PC-3 (cell line): ENCODE data around the gene TH.

ENCODE experiments used
- CTCF ChIP-seq: fragments of 300-600 bp; sonication (generic); conservative IDR thresholded peaks from 2 replicates; pipeline ENCODE4 v1.5.1; 2017; ENCODE audit warnings: antibody characterized with exemption, low read depth, mild to moderate bottlenecking, low read length
- EZH2 ChIP-seq: fragments of 300-600 bp; sonication (generic); IDR thresholded peaks from one replicate; pipeline ENCODE4 v1.6.1; 2017; ENCODE audit warnings: antibody characterized with exemption, mild to moderate bottlenecking, low read length; ENCODE audit not compliant: unreplicated experiment
- EZH2phosphoT487 ChIP-seq: fragments of 300-600 bp; sonication (generic); IDR thresholded peaks from 2 replicates; pipeline ENCODE4 v1.6.1; 2018; ENCODE audit warnings: mild to moderate bottlenecking, antibody characterized with exemption, low read length, borderline replicate concordance

- TF ChIP-seq EZH2, result no peak
- TF ChIP-seq CTCF, result peak; percentile 92
- no peak for TF ChIP-seq EZH2phosphoT487
Measured at GRCh38 chr11:2194877-2195755, 23.5 kb upstream of the TH start.
